NB4 (cell line): Measurements from ENCODE around the gene STYXL1.

ENCODE experiments used
- DNase-seq: peaks from one replicate; pipeline ENCODE4 v3.0.0; 2010; ENCODE audit warnings: low read depth
- H3K4me3 ChIP-seq: one replicate; pipeline ENCODE4 v1.5.1; 2011; ENCODE audit warnings: mild to moderate bottlenecking, low read depth, low read length, moderate library complexity
- CTCF ChIP-seq: IDR thresholded peaks from one replicate; pipeline ENCODE4 v1.5.1; 2012; ENCODE audit warnings: low read depth, low read length
- MAX ChIP-seq: IDR thresholded peaks from 2 replicates; pipeline ENCODE4 v1.6.1; 2011; ENCODE audit warnings: low read depth, low read length
- MYC ChIP-seq: IDR thresholded peaks from 2 replicates; pipeline ENCODE4 v1.6.1; 2011; ENCODE audit warnings: low read depth, low read length
- POLR2A ChIP-seq: IDR thresholded peaks from 2 replicates; pipeline ENCODE4 v1.6.1; 2011; ENCODE audit warnings: mild to moderate bottlenecking; ENCODE audit not compliant: insufficient read length; ENCODE audit errors: extremely low read depth

The STYXL1 gene

GRCh38 chr7:75957021-75957736, 90.6 kb downstream of the STYXL1 start:
- DNase-seq, result no peak
- H3K4me3 ChIP-seq, result no peak overlapping the region
- TF ChIP-seq MAX (no peak), CTCF (no peak), POLR2A (no peak), MYC (no peak)

- no peak for TF ChIP-seq POLR2A
- no peak for TF ChIP-seq CTCF
- no peak for TF ChIP-seq MAX
- TF ChIP-seq MYC, result no peak
- DNase-seq, result no peak
- H3K4me3 ChIP-seq, result no peak overlapping the region
Observed at GRCh38 chr7:75955331-75955955, 92.4 kb downstream of the STYXL1 start.

- no peak overlapping the region for H3K4me3 ChIP-seq
- TF ChIP-seq POLR2A, result no peak
- no peak for TF ChIP-seq MAX
- no peak for TF ChIP-seq MYC
- no peak for TF ChIP-seq CTCF
- peak; percentile 31 for DNase-seq
Observed at GRCh38 chr7:75953931-75954330, 93.9 kb downstream of the STYXL1 start.

GRCh38 chr7:75953431-75953830, 94.4 kb downstream of the STYXL1 start:
- DNase-seq, result no peak
- TF ChIP-seq MAX, result no peak
- TF ChIP-seq CTCF, result no peak
- no peak for TF ChIP-seq MYC
- no peak for TF ChIP-seq POLR2A
- no peak overlapping the region for H3K4me3 ChIP-seq

- H3K4me3 ChIP-seq, result no peak overlapping the region
- no peak for TF ChIP-seq MYC
- no peak for TF ChIP-seq MAX
- no peak for TF ChIP-seq POLR2A
- TF ChIP-seq CTCF, result no peak
- peak; percentile 88 for DNase-seq
Observed at GRCh38 chr7:75951506-75951905, 96.3 kb downstream of the STYXL1 start.
